ENCODE results near the gene ADCY9. TPM values are rescaled to one million over a fixed set of nuclear protein-coding genes. Genes with fewer than 3 reads are reported as not detected.
A peak's percentile ranks its signal among the peaks of the same experiment; 100 is the strongest.

ADCY9 gene
- total RNA-seq, 1 donor from 2014 or later, result 6.9 TPM

DNA sequence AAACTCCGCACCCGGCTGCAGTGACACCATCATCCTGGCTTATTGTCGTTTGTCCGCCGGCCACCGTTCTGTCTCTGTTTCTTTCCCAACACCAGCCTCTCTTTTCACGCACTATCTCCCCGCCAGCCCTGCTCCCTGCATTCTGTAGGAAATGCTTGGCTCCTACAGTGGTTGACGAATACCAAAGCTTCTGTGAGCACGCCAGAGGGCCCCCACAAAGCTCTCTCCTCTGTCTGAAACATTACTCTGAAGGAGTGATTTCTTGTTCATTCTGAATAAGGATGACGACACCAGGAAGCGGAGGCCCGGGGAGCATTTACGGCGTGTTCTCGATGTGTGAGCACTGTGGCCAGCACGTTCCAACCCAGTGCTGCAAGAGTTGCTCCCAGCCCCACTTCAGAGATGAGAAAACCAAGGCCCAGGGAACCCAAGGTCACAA, 58.8 kb downstream of the ADCY9 start:
- no peak overlapping the region for H3K4me3 Mint-ChIP-seq (ENCODE audit: low read depth)
- H3K9me3 Mint-ChIP-seq (ENCODE audit: low read depth), result peaks cover 15% of the 10 kb centered on the region
- DNase-seq (ENCODE audit: low spot score, unreplicated experiment), result no peak
- no peaks in the 10 kb centered on the region for H3K27me3 Mint-ChIP-seq
- H3K36me3 Mint-ChIP-seq (ENCODE audit: insufficient read depth), result peaks cover 1% of the 10 kb centered on the region
- TF ChIP-seq, protein P1, sequence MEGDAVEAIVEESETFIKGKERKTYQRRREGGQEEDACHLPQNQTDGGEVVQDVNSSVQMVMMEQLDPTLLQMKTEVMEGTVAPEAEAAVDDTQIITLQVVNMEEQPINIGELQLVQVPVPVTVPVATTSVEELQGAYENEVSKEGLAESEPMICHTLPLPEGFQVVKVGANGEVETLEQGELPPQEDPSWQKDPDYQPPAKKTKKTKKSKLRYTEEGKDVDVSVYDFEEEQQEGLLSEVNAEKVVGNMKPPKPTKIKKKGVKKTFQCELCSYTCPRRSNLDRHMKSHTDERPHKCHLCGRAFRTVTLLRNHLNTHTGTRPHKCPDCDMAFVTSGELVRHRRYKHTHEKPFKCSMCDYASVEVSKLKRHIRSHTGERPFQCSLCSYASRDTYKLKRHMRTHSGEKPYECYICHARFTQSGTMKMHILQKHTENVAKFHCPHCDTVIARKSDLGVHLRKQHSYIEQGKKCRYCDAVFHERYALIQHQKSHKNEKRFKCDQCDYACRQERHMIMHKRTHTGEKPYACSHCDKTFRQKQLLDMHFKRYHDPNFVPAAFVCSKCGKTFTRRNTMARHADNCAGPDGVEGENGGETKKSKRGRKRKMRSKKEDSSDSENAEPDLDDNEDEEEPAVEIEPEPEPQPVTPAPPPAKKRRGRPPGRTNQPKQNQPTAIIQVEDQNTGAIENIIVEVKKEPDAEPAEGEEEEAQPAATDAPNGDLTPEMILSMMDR (IDR thresholded peaks at IDR 0.05; ENCODE audit: unreplicated experiment), result no peak
- no peak overlapping the region for H3K27ac Mint-ChIP-seq
- peaks cover 11% of the 10 kb centered on the region for H3K4me1 Mint-ChIP-seq (ENCODE audit: low read depth)

DNA sequence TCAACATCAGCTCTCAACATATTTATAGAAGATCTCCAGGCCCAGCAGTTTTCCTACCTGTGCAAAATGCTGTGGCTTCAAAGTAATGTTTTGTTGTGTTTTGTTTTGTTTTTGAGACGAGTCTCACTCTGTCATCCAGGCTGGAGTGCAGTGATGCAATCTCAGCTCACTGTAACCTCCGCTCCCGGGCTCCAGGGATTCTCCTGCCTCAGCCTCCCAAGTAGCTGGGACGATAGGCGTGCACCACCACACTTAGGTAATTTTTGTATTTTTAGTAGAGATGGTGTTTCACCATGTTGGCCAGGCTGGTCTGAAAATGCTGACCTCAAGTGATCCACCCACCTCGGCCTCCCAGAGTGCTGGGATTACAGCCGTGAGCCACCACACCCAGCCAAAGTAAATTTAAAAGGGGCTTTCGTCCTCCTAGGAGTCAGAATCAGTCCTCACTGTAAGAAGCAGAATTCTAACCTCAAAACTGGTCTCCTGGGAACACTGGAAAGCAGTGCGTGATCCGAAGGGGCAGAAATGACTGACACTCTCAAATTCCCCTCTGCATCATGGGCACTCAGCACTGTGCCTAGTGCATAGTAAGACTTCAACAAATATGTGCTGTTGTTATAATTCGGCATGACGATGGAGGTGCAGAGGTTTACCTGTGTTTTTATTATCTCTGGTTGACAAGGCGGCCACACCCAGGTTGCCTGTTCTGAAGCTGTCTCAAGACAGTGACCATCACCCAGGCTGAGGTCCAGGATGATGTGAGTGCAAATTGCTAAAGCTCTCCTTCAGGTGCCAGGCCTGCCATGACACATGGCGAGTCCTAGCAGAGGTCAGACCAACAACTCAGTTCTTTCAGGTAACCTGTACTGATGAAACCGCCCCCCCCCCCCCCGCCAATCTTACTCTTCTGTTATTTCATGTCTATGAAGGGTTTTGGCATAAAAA, 59.8 kb downstream of the ADCY9 start:
- TF ChIP-seq, protein P1 (IDR thresholded peaks at IDR 0.05; ENCODE audit: unreplicated experiment), result no peak
- Mint-ChIP-seq H3K27me3 (no peaks in the 10 kb centered on the region), H3K4me1 (ENCODE audit: low read depth) (peaks cover 11% of the 10 kb centered on the region), H3K9me3 (ENCODE audit: low read depth) (peaks cover 7% of the 10 kb centered on the region), H3K36me3 (ENCODE audit: insufficient read depth) (peaks cover 1% of the 10 kb centered on the region), H3K4me3 (ENCODE audit: low read depth) (no peak overlapping the region), H3K27ac (no peak overlapping the region)
- no peak for DNase-seq (ENCODE audit: low spot score, unreplicated experiment)

DNA sequence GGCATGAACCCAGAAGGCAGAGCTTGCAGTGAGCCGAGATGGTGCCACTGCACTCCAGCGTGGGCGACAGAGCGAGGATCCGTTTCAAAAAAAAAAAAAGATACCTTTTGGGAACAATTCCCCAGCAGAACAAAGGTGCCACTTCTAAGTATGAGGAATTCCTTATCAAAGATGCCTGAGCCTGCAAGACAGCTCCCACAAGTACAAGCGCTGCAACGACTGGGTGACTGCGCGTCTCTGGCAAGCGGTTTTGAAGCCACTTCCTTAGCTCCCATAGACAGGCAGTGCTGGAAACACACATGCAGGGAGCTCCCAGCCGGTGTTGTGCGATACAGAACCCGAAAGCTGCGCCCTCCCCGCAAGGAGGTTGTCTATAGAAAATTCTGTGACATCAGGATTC, 60.5 kb downstream of the ADCY9 start:
- Mint-ChIP-seq H3K9me3 (ENCODE audit: low read depth) (peaks cover under 1% of the 10 kb centered on the region), H3K27ac (no peak overlapping the region), H3K4me1 (ENCODE audit: low read depth) (peaks cover 11% of the 10 kb centered on the region), H3K36me3 (ENCODE audit: insufficient read depth) (no peaks in the 10 kb centered on the region), H3K4me3 (ENCODE audit: low read depth) (no peak overlapping the region), H3K27me3 (no peaks in the 10 kb centered on the region)
- DNase-seq (ENCODE audit: low spot score, unreplicated experiment), result no peak
- TF ChIP-seq, protein P1 (IDR thresholded peaks at IDR 0.05; ENCODE audit: unreplicated experiment), result no peak

DNA sequence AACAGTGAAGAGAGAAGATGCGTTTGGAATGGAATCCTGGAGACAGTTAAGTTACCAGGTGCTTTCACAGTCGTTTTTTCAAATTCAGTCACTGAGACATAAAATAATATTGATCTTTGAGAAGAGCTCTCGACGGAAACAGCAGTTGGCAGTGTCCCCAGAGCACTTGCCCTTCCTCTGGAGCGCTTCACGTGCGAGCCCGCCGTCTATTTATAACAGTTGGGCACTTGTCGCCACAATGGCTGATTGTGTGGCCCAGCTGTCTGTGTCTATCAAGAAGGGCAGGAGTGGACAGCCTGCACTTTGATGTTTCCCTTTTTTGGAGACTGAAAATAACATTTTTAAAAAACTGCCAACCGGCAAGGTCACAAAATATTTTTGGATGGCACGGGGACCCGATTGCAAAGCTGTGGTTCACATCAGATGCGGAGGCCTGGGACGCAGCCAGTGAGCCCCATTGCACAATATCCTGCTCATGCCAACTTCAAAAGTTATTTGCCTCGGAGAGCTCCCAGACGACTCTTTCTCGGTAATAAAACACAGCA, 62.9 kb downstream of the ADCY9 start:
- no peaks in the 10 kb centered on the region for H3K9me3 Mint-ChIP-seq (ENCODE audit: low read depth)
- TF ChIP-seq, protein P1 (IDR thresholded peaks at IDR 0.05; ENCODE audit: unreplicated experiment), result no peak
- DNase-seq (ENCODE audit: low spot score, unreplicated experiment), result no peak
- no peaks in the 10 kb centered on the region for H3K36me3 Mint-ChIP-seq (ENCODE audit: insufficient read depth)
- peaks cover 11% of the 10 kb centered on the region for H3K4me1 Mint-ChIP-seq (ENCODE audit: low read depth)
- no peak overlapping the region for H3K4me3 Mint-ChIP-seq (ENCODE audit: low read depth)
- H3K27me3 Mint-ChIP-seq, result peaks cover 6% of the 10 kb centered on the region
- peak overlapping the region; percentile 21 for H3K27ac Mint-ChIP-seq

DNA sequence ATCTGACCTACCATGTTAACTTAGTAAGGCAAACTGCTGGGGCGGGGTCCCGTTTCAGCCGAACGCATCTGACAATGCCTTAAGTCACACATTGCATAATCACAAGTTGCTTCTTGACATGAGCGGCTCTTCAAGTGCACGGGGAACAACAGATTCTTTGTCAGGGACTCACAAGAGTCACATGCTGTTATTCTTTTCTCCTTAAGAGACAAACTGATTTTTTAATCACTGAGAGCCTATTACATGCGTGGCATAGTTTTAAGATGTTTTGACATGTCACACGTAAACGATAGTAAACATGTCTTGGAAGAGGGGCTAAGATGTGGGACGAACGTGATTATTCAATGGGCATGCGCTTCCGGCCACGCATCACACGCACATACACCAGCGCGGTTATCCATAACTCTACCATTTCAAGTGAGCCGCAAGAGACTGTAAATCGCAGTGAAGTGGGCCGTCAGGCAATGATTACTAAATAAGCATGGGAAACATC, 63.4 kb downstream of the ADCY9 start:
- Mint-ChIP-seq H3K27me3 (peaks cover 6% of the 10 kb centered on the region), H3K4me3 (ENCODE audit: low read depth) (no peak overlapping the region), H3K36me3 (ENCODE audit: insufficient read depth) (no peaks in the 10 kb centered on the region), H3K9me3 (ENCODE audit: low read depth) (no peaks in the 10 kb centered on the region), H3K27ac (peak overlapping the region; percentile 21), H3K4me1 (ENCODE audit: low read depth) (peaks cover 11% of the 10 kb centered on the region)
- no peak for DNase-seq (ENCODE audit: low spot score, unreplicated experiment)
- TF ChIP-seq, protein P1 (IDR thresholded peaks at IDR 0.05; ENCODE audit: unreplicated experiment), result no peak
